ENCODE results near the gene STYX. TPM values are rescaled to one million over a fixed set of nuclear protein-coding genes. Genes with fewer than 3 reads are reported as not detected.

The STYX gene
- total and polyA plus RNA-seq, 2 experiments from 2014 or later = 23.3 to 40.2 TPM

DNA sequence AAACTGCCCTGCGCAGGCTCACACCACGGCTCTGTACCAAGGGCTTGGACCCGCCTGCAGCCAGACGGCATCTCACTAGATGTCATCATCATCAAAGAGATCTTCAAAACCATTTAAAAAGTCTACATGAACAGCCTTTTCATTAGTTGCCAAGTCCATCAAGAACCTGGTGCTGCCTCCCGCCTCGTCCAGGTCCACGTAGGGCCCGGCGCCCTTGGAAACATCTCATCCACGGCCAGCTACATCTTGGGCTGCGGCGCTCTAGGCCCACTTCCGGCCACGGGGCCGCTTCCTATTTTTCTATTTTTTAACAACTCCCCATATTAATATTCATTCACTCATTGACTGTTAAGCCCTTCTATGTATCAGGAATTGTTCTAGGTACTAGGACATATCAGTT lies 68.9 kb downstream of the STYX start:
- TF ChIP-seq, protein P1, sequence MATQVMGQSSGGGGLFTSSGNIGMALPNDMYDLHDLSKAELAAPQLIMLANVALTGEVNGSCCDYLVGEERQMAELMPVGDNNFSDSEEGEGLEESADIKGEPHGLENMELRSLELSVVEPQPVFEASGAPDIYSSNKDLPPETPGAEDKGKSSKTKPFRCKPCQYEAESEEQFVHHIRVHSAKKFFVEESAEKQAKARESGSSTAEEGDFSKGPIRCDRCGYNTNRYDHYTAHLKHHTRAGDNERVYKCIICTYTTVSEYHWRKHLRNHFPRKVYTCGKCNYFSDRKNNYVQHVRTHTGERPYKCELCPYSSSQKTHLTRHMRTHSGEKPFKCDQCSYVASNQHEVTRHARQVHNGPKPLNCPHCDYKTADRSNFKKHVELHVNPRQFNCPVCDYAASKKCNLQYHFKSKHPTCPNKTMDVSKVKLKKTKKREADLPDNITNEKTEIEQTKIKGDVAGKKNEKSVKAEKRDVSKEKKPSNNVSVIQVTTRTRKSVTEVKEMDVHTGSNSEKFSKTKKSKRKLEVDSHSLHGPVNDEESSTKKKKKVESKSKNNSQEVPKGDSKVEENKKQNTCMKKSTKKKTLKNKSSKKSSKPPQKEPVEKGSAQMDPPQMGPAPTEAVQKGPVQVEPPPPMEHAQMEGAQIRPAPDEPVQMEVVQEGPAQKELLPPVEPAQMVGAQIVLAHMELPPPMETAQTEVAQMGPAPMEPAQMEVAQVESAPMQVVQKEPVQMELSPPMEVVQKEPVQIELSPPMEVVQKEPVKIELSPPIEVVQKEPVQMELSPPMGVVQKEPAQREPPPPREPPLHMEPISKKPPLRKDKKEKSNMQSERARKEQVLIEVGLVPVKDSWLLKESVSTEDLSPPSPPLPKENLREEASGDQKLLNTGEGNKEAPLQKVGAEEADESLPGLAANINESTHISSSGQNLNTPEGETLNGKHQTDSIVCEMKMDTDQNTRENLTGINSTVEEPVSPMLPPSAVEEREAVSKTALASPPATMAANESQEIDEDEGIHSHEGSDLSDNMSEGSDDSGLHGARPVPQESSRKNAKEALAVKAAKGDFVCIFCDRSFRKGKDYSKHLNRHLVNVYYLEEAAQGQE (IDR thresholded peaks at IDR 0.05; ENCODE audit: unreplicated experiment) = no peak
- TF ChIP-seq, protein P2, sequence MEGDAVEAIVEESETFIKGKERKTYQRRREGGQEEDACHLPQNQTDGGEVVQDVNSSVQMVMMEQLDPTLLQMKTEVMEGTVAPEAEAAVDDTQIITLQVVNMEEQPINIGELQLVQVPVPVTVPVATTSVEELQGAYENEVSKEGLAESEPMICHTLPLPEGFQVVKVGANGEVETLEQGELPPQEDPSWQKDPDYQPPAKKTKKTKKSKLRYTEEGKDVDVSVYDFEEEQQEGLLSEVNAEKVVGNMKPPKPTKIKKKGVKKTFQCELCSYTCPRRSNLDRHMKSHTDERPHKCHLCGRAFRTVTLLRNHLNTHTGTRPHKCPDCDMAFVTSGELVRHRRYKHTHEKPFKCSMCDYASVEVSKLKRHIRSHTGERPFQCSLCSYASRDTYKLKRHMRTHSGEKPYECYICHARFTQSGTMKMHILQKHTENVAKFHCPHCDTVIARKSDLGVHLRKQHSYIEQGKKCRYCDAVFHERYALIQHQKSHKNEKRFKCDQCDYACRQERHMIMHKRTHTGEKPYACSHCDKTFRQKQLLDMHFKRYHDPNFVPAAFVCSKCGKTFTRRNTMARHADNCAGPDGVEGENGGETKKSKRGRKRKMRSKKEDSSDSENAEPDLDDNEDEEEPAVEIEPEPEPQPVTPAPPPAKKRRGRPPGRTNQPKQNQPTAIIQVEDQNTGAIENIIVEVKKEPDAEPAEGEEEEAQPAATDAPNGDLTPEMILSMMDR (conservative IDR thresholded peaks at IDR 0.05; ENCODE audit: low read depth in 2 of 2) = peak in 1 of 2 experiments; percentile 20; a peak in 2 of 4 replicates
- no peaks in the 10 kb centered on the region for H3K4me1 ChIP-seq (ENCODE audit: insufficient read depth)
- no peak overlapping the region for H3K4me2 ChIP-seq
- Mint-ChIP-seq H3K27me3 (ENCODE audit: insufficient read depth, low read depth, poor library complexity) (no peaks in the 10 kb centered on the region), H3K4me3 (no peak overlapping the region), H3K36me3 (ENCODE audit: low read depth) (no peaks in the 10 kb centered on the region; the same call in 2 of the 3 replicates), H3K4me1 (no peaks in the 10 kb centered on the region), H3K9me3 (no peaks in the 10 kb centered on the region; the same call in 2 of the 3 replicates), H3K27ac (no peak overlapping the region)
- no peaks in the 10 kb centered on the region for H3K79me2 ChIP-seq (replicated peaks; ENCODE audit: insufficient read depth)
- H2AFZ ChIP-seq = peak overlapping the region; percentile 32; the same call in 1 of the 2 replicates
- ATAC-seq = no peak
- no peaks in the 10 kb centered on the region for H3K36me3 ChIP-seq (ENCODE audit: insufficient read depth)
- no peaks in the 10 kb centered on the region for H4K20me1 ChIP-seq (replicated peaks; ENCODE audit: insufficient read depth)
- no peak overlapping the region for H3K4me3 ChIP-seq
- H3K27ac ChIP-seq (ENCODE audit: low read depth) = no peak overlapping the region
- DNase-seq (ENCODE audit: low spot score) = no peak
- no peaks in the 10 kb centered on the region for H3K9me2 ChIP-seq (ENCODE audit: insufficient read depth)
- H3F3A ChIP-seq (replicated peaks; ENCODE audit: low read depth) = no peaks in the 10 kb centered on the region
- H3K27me3 ChIP-seq (ENCODE audit: insufficient read depth) = no peaks in the 10 kb centered on the region

DNA sequence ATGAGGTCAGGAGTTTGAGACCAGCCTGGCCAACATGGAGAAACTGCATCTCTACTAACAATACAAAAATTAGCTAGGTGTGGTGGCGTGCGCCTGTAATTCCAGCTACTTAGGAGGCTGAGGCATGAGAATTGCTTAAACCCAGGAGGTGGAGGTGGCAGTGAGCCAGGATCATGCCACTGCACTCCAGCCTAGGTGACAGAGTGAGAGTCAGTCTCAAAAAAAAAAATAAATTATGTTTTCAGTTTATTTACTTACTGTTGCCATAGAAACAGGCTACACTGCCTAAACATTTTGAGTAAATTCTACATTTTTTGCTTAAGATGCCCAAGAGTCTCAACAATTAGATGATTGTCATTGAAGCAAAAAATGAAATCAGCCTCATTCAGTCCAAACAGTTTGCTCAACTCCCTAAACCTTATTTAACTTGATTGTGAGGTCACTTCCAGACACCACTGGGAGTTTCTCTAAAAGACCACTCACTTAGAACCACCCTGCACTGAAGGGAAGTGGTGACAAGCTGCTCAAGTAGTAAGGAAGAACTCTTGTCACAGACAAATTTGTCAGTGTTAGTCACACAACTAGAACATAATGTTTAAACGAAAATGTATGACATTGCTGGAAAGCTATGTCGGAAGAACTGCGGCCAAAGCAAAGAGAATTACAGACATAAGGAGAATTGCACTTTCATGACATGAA lies 71.2 kb downstream of the STYX start:
- no peaks in the 10 kb centered on the region for H3K36me3 ChIP-seq (ENCODE audit: insufficient read depth)
- Mint-ChIP-seq H3K4me3 (no peak overlapping the region), H3K27me3 (ENCODE audit: insufficient read depth, low read depth, poor library complexity) (no peaks in the 10 kb centered on the region), H3K36me3 (ENCODE audit: low read depth) (no peaks in the 10 kb centered on the region; the same call in 2 of the 3 replicates), H3K4me1 (peaks cover 3% of the 10 kb centered on the region), H3K27ac (no peak overlapping the region), H3K9me3 (no peaks in the 10 kb centered on the region)
- no peak overlapping the region for H2AFZ ChIP-seq
- H3K4me2 ChIP-seq = no peak overlapping the region
- no peaks in the 10 kb centered on the region for H3K4me1 ChIP-seq (ENCODE audit: insufficient read depth)
- H3K27ac ChIP-seq (ENCODE audit: low read depth) = no peak overlapping the region
- no peaks in the 10 kb centered on the region for H3K27me3 ChIP-seq (ENCODE audit: insufficient read depth)
- no peaks in the 10 kb centered on the region for H3K9me2 ChIP-seq (ENCODE audit: insufficient read depth)
- H3K4me3 ChIP-seq = no peak overlapping the region
- no peaks in the 10 kb centered on the region for H3K79me2 ChIP-seq (replicated peaks; ENCODE audit: insufficient read depth)
- ATAC-seq = no peak
- TF ChIP-seq NANOG (IDR thresholded peaks at IDR 0.05; ENCODE audit: borderline replicate concordance) (no peak), EZH2 (IDR thresholded peaks at IDR 0.05; ENCODE audit: low read depth, unreplicated experiment) (no peak)
- DNase-seq (ENCODE audit: low spot score) = no peak
- no peaks in the 10 kb centered on the region for H4K20me1 ChIP-seq (replicated peaks; ENCODE audit: insufficient read depth)
- no peaks in the 10 kb centered on the region for H3F3A ChIP-seq (replicated peaks; ENCODE audit: low read depth)

Data from GM23338 (cell line).